ENCODE measurements around the gene SMYD5.
"Not testable (repeated sequence)": the region's sequence is repeated elsewhere in the genome, so short reads cannot be mapped to it uniquely, and the experiment has no call there.

SMYD5 gene

GRCh38 chr2:73187549-73187948 lies 26.5 kb upstream of the SMYD5 start:
- Mint-ChIP-seq H3K27ac (no peak overlapping the region), H3K9me3 (peaks cover 0 to 7% of the 10 kb centered on the region in 2 donors)

GRCh38 chr2:73197579-73197978 lies 16.5 kb upstream of the SMYD5 start:
- ATAC-seq (no peak), DNase-seq (no peak)
- Mint-ChIP-seq H3K4me3 (no peak overlapping the region), H3K9me3 (no peaks in the 10 kb centered on the region), H3K4me1 (peaks cover 6% of the 10 kb centered on the region), H3K27ac (no peak overlapping the region), H3K27me3 (peaks cover 52% of the 10 kb centered on the region)

More at GRCh38 chr2:73187549-73187948, 26.5 kb upstream of the SMYD5 start:
- Mint-ChIP-seq H3K4me1 (no peaks in the 10 kb centered on the region), H3K27me3 (peaks cover 21% of the 10 kb centered on the region), H3K4me3 (no peak overlapping the region)
- DNase-seq: no peak
- ATAC-seq: no peak

- not testable (repeated sequence) for DNase-seq, H3K4me3 Mint-ChIP-seq, H3K9me3 Mint-ChIP-seq, ATAC-seq, H3K27ac Mint-ChIP-seq
- Mint-ChIP-seq H3K27me3 (peaks cover 79% of the 10 kb centered on the region), H3K4me1 (peaks cover 12% of the 10 kb centered on the region)
Measured at GRCh38 chr2:73200281-73200680, 13.8 kb upstream of the SMYD5 start.

- no peaks in the 10 kb centered on the region for H3K9me3 Mint-ChIP-seq
- peaks cover 12% of the 10 kb centered on the region for H3K4me1 Mint-ChIP-seq
- ATAC-seq (peak; percentile 62), DNase-seq (peak in 1 of 2 donors; percentile 12)
- no peak within 1 kb of the TSS for H3K27ac Mint-ChIP-seq
- peaks cover 65% of the 10 kb centered on the region for H3K27me3 Mint-ChIP-seq
- H3K4me3 Mint-ChIP-seq: peak within 1 kb of the TSS; percentile 66 to 78
Measured at GRCh38 chr2:73202156-73203054, 11.6 kb upstream of the SMYD5 start, which contains the start of gene NOTO. Gene NOTO, plus strand, starts transcription at chr2:73202574. Its CDS starts 93 bp downstream, at chr2:73202667.

- DNase-seq (no peak), ATAC-seq (peak; percentile 36)
- Mint-ChIP-seq H3K27ac (no peak overlapping the region), H3K27me3 (peaks cover 57% of the 10 kb centered on the region), H3K4me1 (peaks cover 12% of the 10 kb centered on the region), H3K9me3 (no peaks in the 10 kb centered on the region), H3K4me3 (peak overlapping the region; percentile 59 to 78)
Measured at GRCh38 chr2:73203055-73203681, 10.9 kb upstream of the SMYD5 start.

- H3K4me3 Mint-ChIP-seq: no peak overlapping the region
- H3K4me1 Mint-ChIP-seq: peaks cover 12% of the 10 kb centered on the region
- H3K27ac Mint-ChIP-seq: no peak overlapping the region
- H3K9me3 Mint-ChIP-seq: no peaks in the 10 kb centered on the region
- DNase-seq (no peak), ATAC-seq (no peak)
- H3K27me3 Mint-ChIP-seq: peaks cover 43% of the 10 kb centered on the region
Measured at GRCh38 chr2:73205611-73206010, 8.4 kb upstream of the SMYD5 start.

GRCh38 chr2:73208258-73208657 lies 5.8 kb upstream of the SMYD5 start:
- no peak overlapping the region for H3K27ac Mint-ChIP-seq
- ATAC-seq (no peak), DNase-seq (no peak)
- H3K9me3 Mint-ChIP-seq: no peaks in the 10 kb centered on the region
- peaks cover 5% of the 10 kb centered on the region for H3K4me1 Mint-ChIP-seq
- peaks cover 21% of the 10 kb centered on the region for H3K27me3 Mint-ChIP-seq
- H3K4me3 Mint-ChIP-seq: no peak overlapping the region

GRCh38 chr2:73210019-73210418 lies 4.0 kb upstream of the SMYD5 start:
- ATAC-seq: no peak
- H3K4me1 Mint-ChIP-seq: peaks cover 14% of the 10 kb centered on the region
- H3K4me3 Mint-ChIP-seq: no peak overlapping the region
- peaks cover 4% of the 10 kb centered on the region for H3K27me3 Mint-ChIP-seq
- no peak for DNase-seq
- H3K9me3 Mint-ChIP-seq: no peaks in the 10 kb centered on the region
- no peak overlapping the region for H3K27ac Mint-ChIP-seq

GRCh38 chr2:73210696-73211095 lies 3.3 kb upstream of the SMYD5 start:
- no peak overlapping the region for H3K4me3 Mint-ChIP-seq
- peaks cover 21% of the 10 kb centered on the region for H3K4me1 Mint-ChIP-seq
- ATAC-seq (no peak), DNase-seq (no peak)
- no peaks in the 10 kb centered on the region for H3K9me3 Mint-ChIP-seq
- no peaks in the 10 kb centered on the region for H3K27me3 Mint-ChIP-seq
- no peak overlapping the region for H3K27ac Mint-ChIP-seq

- Mint-ChIP-seq H3K4me1 (peaks cover 26% of the 10 kb centered on the region), H3K4me3 (no peak overlapping the region)
Measured at GRCh38 chr2:73212098-73212447, 2.0 kb upstream of the SMYD5 start.

GRCh38 chr2:73212448-73213176 lies 1.4 kb upstream of the SMYD5 start:
- DNase-seq (peak; percentile 75 to 77), ATAC-seq (peak; percentile 84)
- Mint-ChIP-seq H3K9me3 (no peaks in the 10 kb centered on the region), H3K27me3 (no peaks in the 10 kb centered on the region), H3K4me3 (no peak overlapping the region), H3K4me1 (peaks cover 29% of the 10 kb centered on the region), H3K27ac (peak overlapping the region in 1 of 2 donors; percentile 16)

More at GRCh38 chr2:73212098-73212447, 2.0 kb upstream of the SMYD5 start:
- H3K27me3 Mint-ChIP-seq: no peaks in the 10 kb centered on the region
- no peaks in the 10 kb centered on the region for H3K9me3 Mint-ChIP-seq
- peak overlapping the region in 1 of 2 donors; percentile 34 for H3K27ac Mint-ChIP-seq
- DNase-seq (no peak), ATAC-seq (no peak)

- H3K9me3 Mint-ChIP-seq: no peaks in the 10 kb centered on the region
- ATAC-seq (no peak), DNase-seq (no peak)
- H3K4me1 Mint-ChIP-seq: peaks cover 43% of the 10 kb centered on the region
- H3K27ac Mint-ChIP-seq: peak overlapping the region; percentile 72 to 95
- peak overlapping the region; percentile 89 to 90 for H3K4me3 Mint-ChIP-seq
- no peaks in the 10 kb centered on the region for H3K27me3 Mint-ChIP-seq
Measured at GRCh38 chr2:73215254-73215653, 1.2 kb downstream of the SMYD5 start.

GRCh38 chr2:73217160-73217559 lies 3.1 kb downstream of the SMYD5 start:
- Mint-ChIP-seq H3K27me3 (no peaks in the 10 kb centered on the region), H3K27ac (no peak overlapping the region), H3K4me1 (peaks cover 54% of the 10 kb centered on the region), H3K9me3 (no peaks in the 10 kb centered on the region), H3K4me3 (no peak overlapping the region)
- ATAC-seq: no peak
- DNase-seq: no peak

GRCh38 chr2:73217826-73218225 lies 3.8 kb downstream of the SMYD5 start:
- no peak for DNase-seq
- Mint-ChIP-seq H3K27ac (peak overlapping the region; percentile 21 to 86), H3K9me3 (no peaks in the 10 kb centered on the region), H3K27me3 (no peaks in the 10 kb centered on the region), H3K4me1 (peaks cover 54% of the 10 kb centered on the region), H3K4me3 (no peak overlapping the region)
- ATAC-seq: no peak

GRCh38 chr2:73218298-73218697 lies 4.3 kb downstream of the SMYD5 start:
- DNase-seq (no peak), ATAC-seq (no peak)
- Mint-ChIP-seq H3K27me3 (no peaks in the 10 kb centered on the region), H3K4me1 (peaks cover 50% of the 10 kb centered on the region), H3K9me3 (no peaks in the 10 kb centered on the region), H3K27ac (no peak overlapping the region), H3K4me3 (no peak overlapping the region)

Measured in stimulated activated naive CD8-positive, alpha-beta T cell treated with anti-CD3 and anti-CD28 coated beads, Interleukin-15, amount 100 ng/mL, for 72 hours (primary cell).